Calu3 (cell line): ENCODE results near the gene PI16. TPM values are rescaled to one million over a fixed set of nuclear protein-coding genes. Genes with fewer than 3 reads are reported as not detected.

Source experiments
- BruUV-seq: library from RNA; stranded (reverse); fragments of 400-500 nt; replicated peaks from 2 replicates; lab custom pipeline; 2021; lab: Mats Ljungman, UMichigan
- CTCF ChIA-PET: fragments of 300-600 bp; sonication (Branson Sonifier 250); formaldehyde crosslinking; loops from one replicate; lab custom pipeline; 2022; ENCODE audit warnings: antibody characterized with exemption; lab: Charles Lee
- DNase-seq: peaks from one replicate; pipeline ENCODE4 v3.0.0; 2022
- H3K27ac Mint-ChIP-seq: one replicate; pipeline ENCODE4 v1.8.0; 2022; ENCODE audit warnings: mixed read lengths; ENCODE audit not compliant: unreplicated experiment
- H3K27me3 Mint-ChIP-seq: one replicate; pipeline ENCODE4 v1.8.0; 2022; ENCODE audit warnings: mixed read lengths; ENCODE audit not compliant: unreplicated experiment
- H3K36me3 Mint-ChIP-seq: one replicate; pipeline ENCODE4 v1.8.0; 2022; ENCODE audit warnings: mild to moderate bottlenecking, moderate library complexity, mixed read lengths; ENCODE audit not compliant: insufficient read depth, unreplicated experiment
- H3K4me1 Mint-ChIP-seq: one replicate; pipeline ENCODE4 v1.8.0; 2022; ENCODE audit warnings: mild to moderate bottlenecking, low read depth, mixed read lengths; ENCODE audit not compliant: unreplicated experiment
- H3K4me3 Mint-ChIP-seq: one replicate; pipeline ENCODE4 v1.8.0; 2022; ENCODE audit warnings: mild to moderate bottlenecking, low read depth, moderate library complexity, mixed read lengths; ENCODE audit not compliant: unreplicated experiment
- H3K9me3 Mint-ChIP-seq: one replicate; pipeline ENCODE4 v1.8.0; 2022; ENCODE audit warnings: low read depth, mixed read lengths; ENCODE audit not compliant: unreplicated experiment
- intact Hi-C: fragments of 100-400 bp; cut with micrococcal nuclease; formaldehyde crosslinking; loops from one replicate; pipeline ENCODE4 v1.10.0; 2022; ENCODE audit not compliant: unreplicated experiment
- total RNA-seq: library from RNA; stranded (reverse); gene quantifications from 2 replicates; pipeline ENCODE4 v1.2.3, GENCODE V29; 2022
- TF ChIP-seq, protein P1 (sequence below): fragments of 200-600 bp; IDR thresholded peaks from one replicate; pipeline ENCODE4 v1.8.0; 2022; ENCODE audit warnings: antibody characterized with exemption; ENCODE audit not compliant: unreplicated experiment

PI16 gene
- total RNA-seq, 1 experiment from 2014 or later, result 0.17 TPM

- H3K4me3 Mint-ChIP-seq, result no peak overlapping the region
- CTCF ChIA-PET, result no interaction called here
- DNase-seq, result no peak
- H3K36me3 Mint-ChIP-seq, result no peaks in the 10 kb centered on the region
- no peaks in the 10 kb centered on the region for H3K27me3 Mint-ChIP-seq
- no peaks in the 10 kb centered on the region for H3K9me3 Mint-ChIP-seq
- H3K27ac Mint-ChIP-seq, result no peak overlapping the region
- BruUV-seq, result no TSS peak
- intact Hi-C loops, result no loop called here
- H3K4me1 Mint-ChIP-seq, result peaks cover 38% of the 10 kb centered on the region
- TF ChIP-seq, protein P1, sequence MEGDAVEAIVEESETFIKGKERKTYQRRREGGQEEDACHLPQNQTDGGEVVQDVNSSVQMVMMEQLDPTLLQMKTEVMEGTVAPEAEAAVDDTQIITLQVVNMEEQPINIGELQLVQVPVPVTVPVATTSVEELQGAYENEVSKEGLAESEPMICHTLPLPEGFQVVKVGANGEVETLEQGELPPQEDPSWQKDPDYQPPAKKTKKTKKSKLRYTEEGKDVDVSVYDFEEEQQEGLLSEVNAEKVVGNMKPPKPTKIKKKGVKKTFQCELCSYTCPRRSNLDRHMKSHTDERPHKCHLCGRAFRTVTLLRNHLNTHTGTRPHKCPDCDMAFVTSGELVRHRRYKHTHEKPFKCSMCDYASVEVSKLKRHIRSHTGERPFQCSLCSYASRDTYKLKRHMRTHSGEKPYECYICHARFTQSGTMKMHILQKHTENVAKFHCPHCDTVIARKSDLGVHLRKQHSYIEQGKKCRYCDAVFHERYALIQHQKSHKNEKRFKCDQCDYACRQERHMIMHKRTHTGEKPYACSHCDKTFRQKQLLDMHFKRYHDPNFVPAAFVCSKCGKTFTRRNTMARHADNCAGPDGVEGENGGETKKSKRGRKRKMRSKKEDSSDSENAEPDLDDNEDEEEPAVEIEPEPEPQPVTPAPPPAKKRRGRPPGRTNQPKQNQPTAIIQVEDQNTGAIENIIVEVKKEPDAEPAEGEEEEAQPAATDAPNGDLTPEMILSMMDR, result no peak
Measured at GRCh38 chr6:36953931-36954261, 642 bp upstream of the PI16 start.

GRCh38 chr6:36955136-36955535 lies 598 bp downstream of the PI16 start:
- H3K27me3 Mint-ChIP-seq, result no peaks in the 10 kb centered on the region
- H3K36me3 Mint-ChIP-seq, result no peaks in the 10 kb centered on the region
- TF ChIP-seq, protein P1, result no peak
- no peaks in the 10 kb centered on the region for H3K9me3 Mint-ChIP-seq
- no peak for DNase-seq
- CTCF ChIA-PET, result interaction anchor here (1.4 kb wide), 1 partner anchor 9 kb away, joined by 6 read pairs; no protein-coding TSS in a partner anchor
- intact Hi-C loops, result no loop called here
- no TSS peak for BruUV-seq
- no peak overlapping the region for H3K27ac Mint-ChIP-seq
- peaks cover 31% of the 10 kb centered on the region for H3K4me1 Mint-ChIP-seq
- no peak overlapping the region for H3K4me3 Mint-ChIP-seq

GRCh38 chr6:36955671-36956445 lies 1.3 kb downstream of the PI16 start:
- CTCF ChIA-PET, result interaction anchor here (1.0 to 1.4 kb wide), 2 partner anchors 9 to 42 kb away, joined by 3 to 6 read pairs; no protein-coding TSS in a partner anchor
- intact Hi-C loops, result no loop called here
- H3K9me3 Mint-ChIP-seq, result no peaks in the 10 kb centered on the region
- peaks cover 35% of the 10 kb centered on the region for H3K4me1 Mint-ChIP-seq
- no peak overlapping the region for H3K4me3 Mint-ChIP-seq
- TF ChIP-seq, protein P1, result no peak
- no peaks in the 10 kb centered on the region for H3K36me3 Mint-ChIP-seq
- no TSS peak for BruUV-seq
- H3K27ac Mint-ChIP-seq, result no peak overlapping the region
- no peak for DNase-seq
- no peaks in the 10 kb centered on the region for H3K27me3 Mint-ChIP-seq

GRCh38 chr6:36956446-36956820 lies 1.9 kb downstream of the PI16 start:
- BruUV-seq, result no TSS peak
- no peak for DNase-seq
- Mint-ChIP-seq H3K4me1 (peaks cover 40% of the 10 kb centered on the region), H3K27ac (no peak overlapping the region), H3K36me3 (no peaks in the 10 kb centered on the region), H3K9me3 (no peaks in the 10 kb centered on the region), H3K27me3 (no peaks in the 10 kb centered on the region), H3K4me3 (no peak overlapping the region)
- CTCF ChIA-PET, result interaction anchor here (1.0 to 1.4 kb wide), 2 partner anchors 8 to 42 kb away, joined by 3 to 6 read pairs; no protein-coding TSS in a partner anchor
- TF ChIP-seq, protein P1, result no peak
- intact Hi-C loops, result no loop called here
